Stimulated activated CD8-positive, alpha-beta memory T cell treated with anti-CD3 and anti-CD28 coated beads, Interleukin-15, amount 100 ng/mL, for 4 hours (primary cell): ENCODE data around the gene NEUROG1.

Experiments used
- DNase-seq, 2 donors: peaks; one replicate each; pipeline ENCODE4 v3.0.0-alpha.2; 2020; ENCODE audit warnings: low read depth in 2 of 2

The NEUROG1 gene

DNA sequence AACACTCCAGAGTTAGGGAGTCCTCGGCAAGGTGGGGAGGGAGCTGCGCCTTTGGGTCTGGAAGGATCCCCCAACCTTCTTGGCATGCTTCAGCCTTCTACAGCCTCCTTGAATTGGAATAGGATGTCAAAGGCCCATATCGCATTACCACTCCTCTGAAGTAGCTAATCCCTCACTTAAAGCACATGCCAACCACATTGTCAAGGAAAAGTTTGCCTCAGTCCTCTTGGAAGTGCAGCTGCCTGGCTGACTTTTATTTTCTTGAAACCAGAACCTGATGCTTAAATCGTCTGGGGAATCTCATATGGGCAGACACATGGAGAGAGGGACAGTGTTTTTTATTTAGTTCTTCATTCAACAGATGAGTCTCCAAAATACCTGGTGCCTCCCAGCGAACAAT, 28.6 kb upstream of the NEUROG1 start:
- DNase-seq, result no peak

GRCh38 chr5:135561266-135561665, 25.5 kb upstream of the NEUROG1 start:
- DNase-seq, result no peak

DNA sequence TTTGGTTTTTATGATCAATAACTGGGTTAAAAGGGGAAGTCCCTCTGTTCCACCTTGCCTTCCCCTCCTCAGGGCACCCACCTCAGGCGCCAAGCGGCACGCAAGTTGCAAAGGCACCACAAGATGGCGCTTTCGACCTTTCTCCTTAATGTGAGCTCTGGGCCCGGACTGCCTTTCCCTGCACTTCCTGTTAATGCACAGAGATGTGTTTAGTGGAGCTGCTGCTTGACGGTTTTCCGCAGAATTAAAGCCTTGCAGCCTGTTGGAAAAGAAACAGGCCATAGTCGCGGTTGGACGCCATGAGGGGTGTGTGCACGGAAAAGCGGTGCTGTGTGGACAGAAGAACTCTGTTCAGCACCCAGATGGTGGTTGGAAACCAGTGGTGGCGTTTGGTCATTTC, 25.1 kb upstream of the NEUROG1 start:
- no peak for DNase-seq

- no peak for DNase-seq
Observed at GRCh38 chr5:135559354-135559753, 23.6 kb upstream of the NEUROG1 start.

DNA sequence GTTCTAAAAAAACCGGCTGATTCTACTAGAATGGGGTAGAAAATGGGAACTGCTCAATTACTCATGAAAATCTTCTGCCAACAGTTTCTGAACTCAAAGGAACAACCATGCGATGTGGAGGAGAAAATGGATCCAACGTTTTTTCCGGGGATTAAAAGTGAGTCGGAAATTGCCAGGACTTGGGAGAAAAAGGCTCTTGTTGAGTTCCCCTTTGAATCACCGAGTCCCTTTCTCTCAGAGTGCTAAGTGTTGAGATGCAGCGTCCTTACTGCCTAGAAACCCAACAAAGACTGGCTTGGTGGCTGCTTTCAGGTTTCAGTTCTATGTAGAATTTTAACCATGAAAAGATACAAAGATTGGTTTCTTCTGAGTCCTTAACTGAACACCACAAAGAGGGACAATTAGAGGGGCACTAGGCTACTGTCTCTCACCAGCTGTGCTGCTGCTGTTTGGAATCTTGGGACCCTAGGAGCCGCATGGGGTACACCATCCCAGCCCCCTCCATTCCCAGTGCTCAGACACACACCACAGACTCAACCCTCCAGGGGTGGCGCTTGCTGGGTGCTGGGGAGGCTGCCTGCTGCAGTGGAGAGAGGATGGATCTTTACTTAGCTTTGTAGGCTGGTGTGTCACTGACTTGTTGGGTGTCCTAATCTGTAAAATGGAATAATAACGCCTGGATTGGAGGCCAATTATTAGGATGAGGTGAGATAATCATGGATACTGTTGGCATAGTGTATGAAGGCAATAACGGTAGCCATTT, 21.5 kb upstream of the NEUROG1 start:
- DNase-seq, result no peak

GRCh38 chr5:135556620-135557019, 20.9 kb upstream of the NEUROG1 start:
- DNase-seq, result no peak

DNA sequence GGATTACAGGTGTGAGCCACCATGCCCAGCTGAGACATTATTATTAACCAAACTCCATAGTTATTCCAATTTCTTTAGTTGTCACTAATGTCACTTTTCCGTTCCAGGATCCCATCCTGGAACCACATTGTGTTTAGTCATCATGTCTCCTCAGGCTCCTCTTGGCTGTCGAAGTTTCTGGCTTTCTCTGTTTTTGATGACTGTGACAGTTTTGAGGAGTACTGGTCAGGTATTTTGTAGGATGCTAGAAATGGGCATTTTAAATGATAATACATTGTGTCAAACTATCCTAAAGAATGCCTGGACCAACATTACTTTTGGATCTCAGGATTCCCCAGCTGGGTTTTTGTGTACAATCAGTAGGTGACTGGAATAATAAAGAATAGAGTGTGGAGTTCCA, 19.8 kb upstream of the NEUROG1 start:
- DNase-seq, result no peak

GRCh38 chr5:135553688-135554462, 18.1 kb upstream of the NEUROG1 start:
- DNase-seq, result no peak

GRCh38 chr5:135551593-135552447, 16.1 kb upstream of the NEUROG1 start:
- peak in 1 of 2 donors; percentile 10 for DNase-seq

GRCh38 chr5:135549413-135549812, 13.6 kb upstream of the NEUROG1 start:
- no peak for DNase-seq

- DNase-seq, result no peak
Observed at GRCh38 chr5:135547590-135548254, 12.0 kb upstream of the NEUROG1 start.

- DNase-seq, result no peak
Observed at GRCh38 chr5:135546912-135547311, 11.1 kb upstream of the NEUROG1 start.

- DNase-seq, result no peak
Observed at GRCh38 chr5:135546101-135546500, 10.3 kb upstream of the NEUROG1 start.

- no peak for DNase-seq
Observed at GRCh38 chr5:135545099-135545498, 9.3 kb upstream of the NEUROG1 start.

- DNase-seq, result no peak
Observed at GRCh38 chr5:135543485-135544304, 7.9 kb upstream of the NEUROG1 start.

GRCh38 chr5:135543001-135543484, 7.3 kb upstream of the NEUROG1 start:
- DNase-seq, result no peak

DNA sequence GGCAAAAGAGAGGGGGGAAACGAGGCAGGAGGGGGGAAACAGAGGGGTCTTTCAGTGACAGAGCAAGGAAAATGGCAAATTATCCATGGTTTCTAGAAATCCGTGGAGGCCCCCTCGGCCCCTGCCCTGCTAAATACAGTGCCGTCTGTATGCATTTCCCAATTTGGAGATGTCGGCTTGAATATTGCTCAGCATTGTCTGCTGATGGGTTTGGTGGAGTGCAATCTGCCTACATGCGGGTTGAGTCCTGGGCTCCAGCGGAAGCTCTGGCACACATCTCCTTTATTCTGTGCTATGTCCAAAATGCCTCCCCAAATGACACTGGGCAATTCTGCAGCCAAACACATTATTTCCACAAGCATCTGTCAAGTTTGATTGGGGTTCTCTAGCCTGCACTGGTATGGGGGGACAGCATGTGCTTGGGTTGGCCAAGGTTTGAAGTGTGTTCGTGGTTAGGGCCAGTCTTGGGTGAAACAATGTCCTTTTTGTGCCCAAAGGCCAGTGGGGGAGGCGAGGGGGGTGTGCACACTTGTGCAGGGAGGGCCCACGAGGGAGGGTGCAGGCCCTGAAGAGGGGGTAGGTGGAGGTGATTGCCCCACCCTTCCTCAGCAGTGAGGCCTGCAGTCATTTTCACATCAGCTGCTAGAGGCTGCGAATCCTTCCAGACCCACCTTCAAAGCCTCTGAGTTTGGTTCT, 6.2 kb upstream of the NEUROG1 start:
- DNase-seq, result no peak

- no peak for DNase-seq
Observed at GRCh38 chr5:135539430-135540005, 3.8 kb upstream of the NEUROG1 start.

DNA sequence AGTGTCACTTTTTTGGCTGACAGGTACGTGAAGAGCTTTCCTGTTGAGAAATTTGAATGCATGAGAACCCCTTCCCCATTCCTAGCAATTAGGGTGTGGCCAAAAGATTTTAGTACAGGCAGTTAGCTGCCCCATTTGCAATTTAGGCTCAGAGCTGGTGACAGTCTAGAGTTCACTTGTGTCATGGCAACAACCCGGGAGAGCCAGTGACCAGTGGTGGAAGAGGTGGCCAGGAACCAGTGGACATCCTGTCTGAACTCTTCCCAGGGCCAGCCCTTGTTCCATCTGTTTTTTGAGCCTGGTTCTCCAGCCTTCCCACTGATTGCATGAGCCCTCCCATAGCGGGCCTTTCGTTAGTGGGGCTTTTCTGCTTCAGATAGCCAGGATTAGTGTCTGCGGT, 2.5 kb upstream of the NEUROG1 start:
- no peak for DNase-seq

DNA sequence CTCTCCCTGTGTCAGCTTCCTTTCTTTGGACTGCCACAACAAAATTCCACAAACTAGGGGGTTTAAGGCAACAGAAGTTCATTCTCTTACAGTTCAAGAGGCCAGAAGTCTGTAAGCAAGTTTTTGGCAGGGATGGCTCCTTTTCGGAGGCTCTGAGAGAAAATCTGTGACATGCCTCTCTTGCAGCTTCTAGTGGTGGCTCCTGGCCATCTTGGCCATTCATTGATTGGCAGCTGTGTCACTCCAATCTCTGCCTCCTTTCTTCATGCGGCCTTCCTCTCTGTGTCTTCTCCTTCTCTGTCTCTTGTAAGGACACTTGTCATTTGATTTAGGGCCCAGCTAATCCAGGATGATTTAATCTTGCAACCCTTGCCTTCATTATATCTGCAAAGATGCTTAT, 2.0 kb upstream of the NEUROG1 start:
- no peak for DNase-seq
